ENCODE data around the gene INHBC. TPM values are rescaled to one million over a fixed set of nuclear protein-coding genes. Genes with fewer than 3 reads are reported as not detected.

The INHBC gene
- total and polyA plus RNA-seq, 2 donors (not counting 1 experiment from before 2014, with no cell fraction given): 0.17 to 0.31 TPM

GRCh38 chr12:57418255-57418654 is 16.3 kb upstream of the INHBC start:
- Histone ChIP-seq H3K9me3 (ENCODE audit: control extremely low read depth in 1 of 3, control insufficient read depth in 2 of 3, insufficient read depth in 1 of 3, low read length in 2 of 3) (no peaks in the 10 kb centered on the region), H3K4me2 (replicated peaks; ENCODE audit: low read depth, low read length, poor library complexity, severe bottlenecking) (no peak overlapping the region), H2AFZ (ENCODE audit: insufficient read depth, low read depth, low read length, poor library complexity, severe bottlenecking) (no peak overlapping the region), H3K27me3 (replicated peaks in 1 of 4; ENCODE audit: control extremely low read depth in 1 of 4, control insufficient read depth in 3 of 4, insufficient read depth in 4 of 4, low read length in 3 of 4) (no peaks in the 10 kb centered on the region), H3K4me1 (ENCODE audit: control insufficient read depth in 2 of 2, insufficient read depth in 2 of 2, low read length in 2 of 2) (peaks cover 0 to 2% of the 10 kb centered on the region in 2 donors), H3K79me2 (ENCODE audit: control insufficient read depth, insufficient read depth, low read length) (peaks cover 97% of the 10 kb centered on the region), H4K20me1 (ENCODE audit: control insufficient read depth, insufficient read depth, low read length, poor library complexity, severe bottlenecking) (peaks cover 51% of the 10 kb centered on the region), H3K27ac (ENCODE audit: low read length in 2 of 2) (no peak overlapping the region), H3K36me3 (replicated peaks in 1 of 2; ENCODE audit: control extremely low read depth in 1 of 2, control insufficient read depth in 1 of 2, extremely low read depth in 1 of 2, insufficient read depth in 2 of 2, low read length in 1 of 2) (peaks cover 11 to 16% of the 10 kb centered on the region in 2 experiments), H3K4me3 (ENCODE audit: control extremely low read depth in 1 of 5, extremely low read depth in 1 of 5, insufficient read depth in 1 of 5, low read depth in 2 of 5, low read length in 4 of 5) (no peak overlapping the region), H3K9ac (ENCODE audit: low read length) (no peak overlapping the region)
- no peak overlapping the region for H3K4me3 Mint-ChIP-seq
- H3K4me1 Mint-ChIP-seq: peaks cover 36% of the 10 kb centered on the region
- POLR2A ChIA-PET: interaction anchor here (0.6 kb wide), 1 partner anchor 140 kb away, joined by 3 read pairs; no protein-coding TSS in a partner anchor
- H3K27me3 Mint-ChIP-seq: no peaks in the 10 kb centered on the region
- DNase-seq: no peak
- H3K9me3 Mint-ChIP-seq (ENCODE audit: insufficient read depth): no peaks in the 10 kb centered on the region
- CTCF ChIA-PET: interaction anchor here (1.3 kb wide), 1 partner anchor 12 kb away, joined by 3 read pairs; no protein-coding TSS in a partner anchor
- intact Hi-C loops (cut with micrococcal nuclease): no loop called here
- no peak for ATAC-seq (ENCODE audit: low read depth)
- no peak overlapping the region for H3K27ac Mint-ChIP-seq
- WGBS (ENCODE audit: insufficient coverage): 94% methylated on average over 4 of the region's 9 CpGs
- TF ChIP-seq EZH2 (IDR thresholded peaks at IDR 0.05; ENCODE audit: borderline replicate concordance, insufficient read depth, low read depth, low read length, poor library complexity, severe bottlenecking): no peak
- TF ChIP-seq, protein P1, sequence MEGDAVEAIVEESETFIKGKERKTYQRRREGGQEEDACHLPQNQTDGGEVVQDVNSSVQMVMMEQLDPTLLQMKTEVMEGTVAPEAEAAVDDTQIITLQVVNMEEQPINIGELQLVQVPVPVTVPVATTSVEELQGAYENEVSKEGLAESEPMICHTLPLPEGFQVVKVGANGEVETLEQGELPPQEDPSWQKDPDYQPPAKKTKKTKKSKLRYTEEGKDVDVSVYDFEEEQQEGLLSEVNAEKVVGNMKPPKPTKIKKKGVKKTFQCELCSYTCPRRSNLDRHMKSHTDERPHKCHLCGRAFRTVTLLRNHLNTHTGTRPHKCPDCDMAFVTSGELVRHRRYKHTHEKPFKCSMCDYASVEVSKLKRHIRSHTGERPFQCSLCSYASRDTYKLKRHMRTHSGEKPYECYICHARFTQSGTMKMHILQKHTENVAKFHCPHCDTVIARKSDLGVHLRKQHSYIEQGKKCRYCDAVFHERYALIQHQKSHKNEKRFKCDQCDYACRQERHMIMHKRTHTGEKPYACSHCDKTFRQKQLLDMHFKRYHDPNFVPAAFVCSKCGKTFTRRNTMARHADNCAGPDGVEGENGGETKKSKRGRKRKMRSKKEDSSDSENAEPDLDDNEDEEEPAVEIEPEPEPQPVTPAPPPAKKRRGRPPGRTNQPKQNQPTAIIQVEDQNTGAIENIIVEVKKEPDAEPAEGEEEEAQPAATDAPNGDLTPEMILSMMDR (IDR thresholded peaks at IDR 0.05): no peak

DNA sequence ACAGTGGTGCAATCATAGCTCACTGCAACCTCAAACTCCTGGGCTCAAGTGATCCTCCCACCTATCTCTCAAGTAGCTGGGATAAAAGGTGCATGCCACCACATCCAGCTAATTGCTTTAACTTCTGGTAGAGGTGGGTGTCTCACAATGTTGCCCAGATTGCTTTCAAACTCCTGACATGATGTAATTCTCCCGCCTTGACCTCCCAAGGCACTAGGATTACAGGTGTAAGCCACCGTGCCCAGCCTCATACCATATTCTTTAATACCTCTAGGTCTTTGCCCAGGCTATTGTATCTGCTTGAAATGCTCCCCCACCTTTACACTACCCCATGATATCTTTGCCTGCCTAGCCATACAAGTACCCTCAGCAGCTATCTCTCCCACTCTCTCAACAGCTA is 15.1 kb upstream of the INHBC start:
- no peak overlapping the region for H3K4me2 ChIP-seq (replicated peaks; ENCODE audit: low read depth, low read length, poor library complexity, severe bottlenecking)
- Mint-ChIP-seq H3K27ac (no peak overlapping the region), H3K4me1 (peaks cover 36% of the 10 kb centered on the region), H3K27me3 (no peaks in the 10 kb centered on the region), H3K9me3 (ENCODE audit: insufficient read depth) (no peaks in the 10 kb centered on the region), H3K4me3 (no peak overlapping the region)
- 95% methylated on average over 2 of the region's 2 CpGs for WGBS (ENCODE audit: insufficient coverage)
- peaks cover 11 to 20% of the 10 kb centered on the region in 2 experiments for H3K36me3 ChIP-seq (replicated peaks in 1 of 2; ENCODE audit: control extremely low read depth in 1 of 2, control insufficient read depth in 1 of 2, extremely low read depth in 1 of 2, insufficient read depth in 2 of 2, low read length in 1 of 2)
- no peaks in the 10 kb centered on the region for H3K9me3 ChIP-seq (ENCODE audit: control extremely low read depth in 1 of 3, control insufficient read depth in 2 of 3, insufficient read depth in 1 of 3, low read length in 2 of 3)
- intact Hi-C loops (cut with micrococcal nuclease): no loop called here
- H2AFZ ChIP-seq (ENCODE audit: insufficient read depth, low read depth, low read length, poor library complexity, severe bottlenecking): no peak overlapping the region
- no peaks in the 10 kb centered on the region for H3K27me3 ChIP-seq (replicated peaks in 1 of 4; ENCODE audit: control extremely low read depth in 1 of 4, control insufficient read depth in 3 of 4, insufficient read depth in 4 of 4, low read length in 3 of 4)
- ATAC-seq (ENCODE audit: low read depth) (no peak), DNase-seq (no peak)
- CTCF ChIA-PET: interaction anchor here (1.0 kb wide), 1 partner anchor 33 kb away, joined by 3 read pairs; no protein-coding TSS in a partner anchor
- TF ChIP-seq, protein P1 (IDR thresholded peaks at IDR 0.05): no peak
- no peak for TF ChIP-seq EZH2 (IDR thresholded peaks at IDR 0.05; ENCODE audit: borderline replicate concordance, insufficient read depth, low read depth, low read length, poor library complexity, severe bottlenecking)
- H3K27ac ChIP-seq (ENCODE audit: low read length in 2 of 2): no peak overlapping the region
- no peak overlapping the region for H3K4me3 ChIP-seq (ENCODE audit: control extremely low read depth in 1 of 5, extremely low read depth in 1 of 5, insufficient read depth in 1 of 5, low read depth in 2 of 5, low read length in 4 of 5)
- POLR2A ChIA-PET: no interaction called here
- H4K20me1 ChIP-seq (ENCODE audit: control insufficient read depth, insufficient read depth, low read length, poor library complexity, severe bottlenecking): peaks cover 55% of the 10 kb centered on the region
- H3K4me1 ChIP-seq (ENCODE audit: control insufficient read depth in 2 of 2, insufficient read depth in 2 of 2, low read length in 2 of 2): peaks cover 0 to 2% of the 10 kb centered on the region in 2 donors
- H3K79me2 ChIP-seq (ENCODE audit: control insufficient read depth, insufficient read depth, low read length): peaks cover 95% of the 10 kb centered on the region
- H3K9ac ChIP-seq (ENCODE audit: low read length): no peak overlapping the region

Data from B cell (primary cell).